Stimulated activated CD8-positive, alpha-beta memory T cell treated with anti-CD3 and anti-CD28 coated beads, Interleukin-15, amount 100 ng/mL, for 24 hours (primary cell): Measurements from ENCODE around the gene PAX5.

Experiments used
- DNase-seq: peaks from one replicate; pipeline ENCODE4 v3.0.0-alpha.2; 2020; ENCODE audit warnings: low read depth

PAX5 gene

GRCh38 chr9:36803961-36804360, 230.1 kb downstream of the PAX5 start:
- DNase-seq = no peak

GRCh38 chr9:36802201-36802920, 231.7 kb downstream of the PAX5 start:
- DNase-seq = no peak

DNA sequence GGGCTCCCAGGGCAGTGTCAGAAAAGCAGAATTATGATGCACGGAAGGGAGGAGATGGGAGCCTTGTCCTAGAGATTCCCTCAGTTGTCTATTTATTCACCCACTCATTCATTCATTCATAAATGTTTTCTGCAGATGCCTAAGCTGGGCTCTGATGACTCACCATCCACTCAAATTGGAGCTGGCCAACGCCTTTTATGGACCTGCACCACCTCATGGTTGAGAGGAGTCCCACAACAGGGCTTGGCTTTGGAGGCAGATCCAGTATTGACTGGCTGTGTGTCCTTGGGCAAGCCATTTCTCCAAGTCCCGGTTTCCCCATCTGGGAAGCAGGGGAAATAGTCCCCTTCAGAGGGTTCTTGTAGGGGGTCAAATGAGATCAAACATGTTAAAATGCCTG, 233.6 kb downstream of the PAX5 start:
- no peak for DNase-seq

DNA sequence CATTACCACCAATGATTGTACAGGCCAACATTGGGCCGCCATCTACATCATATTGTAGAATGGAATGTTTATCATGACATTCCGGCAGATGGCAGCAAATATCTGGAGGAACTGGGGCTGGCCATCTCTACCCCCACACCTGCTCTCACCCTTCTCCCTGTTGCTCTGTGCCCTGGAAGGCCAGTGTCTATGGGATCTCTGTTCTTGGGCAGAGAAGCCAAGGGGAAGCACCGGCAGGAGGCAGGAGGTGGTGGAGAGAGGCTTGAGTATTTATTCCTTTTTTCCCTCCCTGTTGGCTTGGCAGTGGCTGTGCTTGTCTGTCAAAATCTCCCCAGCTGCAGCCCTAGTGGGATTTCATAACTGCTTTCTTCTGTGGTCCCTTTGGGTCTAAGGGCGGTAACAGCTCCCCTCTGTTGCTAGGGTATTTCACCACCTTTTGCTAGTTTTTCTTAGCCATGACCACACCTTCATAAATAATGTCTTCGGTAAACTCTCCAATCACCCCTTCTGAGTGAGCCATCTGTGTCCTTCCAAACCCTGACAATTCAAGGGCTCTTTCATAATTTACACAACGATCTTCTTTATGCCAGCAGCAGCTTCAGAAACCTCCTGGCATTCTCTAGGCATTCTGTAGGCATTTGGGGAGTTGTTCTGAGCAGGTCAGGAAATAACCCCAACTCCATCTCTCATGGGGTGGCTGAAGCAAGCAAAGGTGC, 235.6 kb downstream of the PAX5 start:
- DNase-seq = no peak

GRCh38 chr9:36797471-36798220, 236.4 kb downstream of the PAX5 start:
- DNase-seq = no peak

- DNase-seq = no peak
Measured at GRCh38 chr9:36796671-36797419, 237.2 kb downstream of the PAX5 start.

- DNase-seq = no peak
Measured at GRCh38 chr9:36794461-36794860, 239.6 kb downstream of the PAX5 start.

DNA sequence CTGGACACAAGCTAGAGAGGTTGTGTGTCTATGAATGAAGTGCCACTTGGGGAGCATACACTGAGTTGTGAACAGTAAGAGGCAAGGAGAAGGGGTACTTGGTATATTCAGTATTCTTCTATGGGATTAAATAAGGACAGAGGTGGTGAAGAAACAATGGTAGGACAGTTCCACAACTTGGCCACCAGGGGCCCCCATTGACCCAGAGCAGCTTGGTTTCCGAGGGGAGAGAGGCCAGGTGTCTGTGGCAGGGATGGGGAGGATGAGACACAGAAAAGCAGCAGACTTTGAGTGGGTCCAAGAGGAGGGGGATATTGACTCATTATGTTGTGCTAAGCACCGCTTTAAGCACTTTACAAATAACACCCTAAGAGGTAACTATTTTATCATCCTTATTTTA, 240.8 kb downstream of the PAX5 start:
- no peak for DNase-seq

- no peak for DNase-seq
Measured at GRCh38 chr9:36791222-36791950, 242.7 kb downstream of the PAX5 start.

DNA sequence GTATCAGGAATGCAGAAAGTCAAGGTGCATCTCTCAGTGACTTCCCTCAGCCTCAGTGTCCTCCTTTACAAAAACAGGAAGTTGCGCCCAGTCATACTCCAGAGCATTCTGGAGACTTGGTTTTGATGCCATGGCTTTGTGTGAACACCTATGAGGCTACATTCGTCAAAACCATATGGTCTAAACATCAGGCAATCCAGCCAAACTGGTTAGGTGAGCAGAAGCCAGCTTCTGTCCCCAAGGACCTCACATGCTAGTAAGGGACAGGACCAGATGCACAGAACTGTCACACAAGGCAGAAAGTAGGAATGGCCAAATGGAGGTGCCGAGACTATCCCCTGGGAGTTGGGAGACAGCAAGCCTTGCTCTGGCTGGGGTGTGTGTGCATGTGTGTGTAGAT, 244.2 kb downstream of the PAX5 start:
- no peak for DNase-seq

- no peak for DNase-seq
Measured at GRCh38 chr9:36788534-36788933, 245.5 kb downstream of the PAX5 start.

DNA sequence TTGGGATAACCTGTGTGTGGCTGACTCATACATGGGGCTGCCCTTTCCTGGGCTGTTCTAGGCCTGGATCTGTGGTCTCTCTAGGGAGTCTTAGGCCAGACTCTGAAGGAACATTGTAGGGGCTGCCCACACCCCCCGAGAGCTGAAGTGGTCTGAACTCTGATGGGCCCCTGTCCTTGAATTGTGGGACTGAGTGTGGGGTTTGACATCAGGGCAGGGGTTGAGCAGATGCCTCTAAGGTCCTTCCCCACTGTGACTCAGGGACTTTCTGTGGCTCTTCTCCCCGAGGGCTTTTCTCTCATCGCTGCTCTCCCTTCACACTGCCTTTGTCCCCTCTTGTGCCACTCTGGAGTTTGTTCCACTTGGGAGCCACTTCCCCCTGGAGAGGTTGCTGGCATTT, 246.4 kb downstream of the PAX5 start:
- no peak for DNase-seq
